HepG2 (cell line): ENCODE data around the gene EOMES. TPM values are rescaled to one million over a fixed set of nuclear protein-coding genes. Genes with fewer than 3 reads are reported as not detected.

ENCODE experiments used
- ATAC-seq: fragments of 200-7000 bp; cut with Tn5 transposase; 3 replicates; pipeline ENCODE4 v1.9.1; 2020; ENCODE audit warnings: mild to moderate bottlenecking, moderate library complexity
- BruUV-seq: library from RNA; stranded (reverse); fragments of 400-500 nt; replicated peaks from 2 replicates; lab custom pipeline; 2021; lab: Mats Ljungman, UMichigan
- CTCF ChIA-PET: fragments of 300-600 bp; formaldehyde crosslinking; extraction: SDS; loops from one replicate; lab custom pipeline; 2021; ENCODE audit warnings: low total read pairs, inconsistent platforms, low intra/inter-chr PET ratio; lab: Yijun Ruan, JAX
- POLR2A ChIA-PET: fragments of 350-600 bp; sonication (Branson Sonifier 250); formaldehyde crosslinking; loops from one replicate; lab custom pipeline; 2020; ENCODE audit warnings: antibody characterized with exemption, inconsistent platforms; lab: Yijun Ruan, JAX
- DNase-seq: peaks from one replicate; pipeline ENCODE4 v3.0.0-alpha.2; 2015; ENCODE audit warnings: low spot score
- FAIRE-seq: peaks from 3 replicates; lab custom pipeline; 2011; peaks lifted over from hg19 to GRCh38; lab: Jason Lieb, UNC
- H2AFZ ChIP-seq: one replicate; pipeline ENCODE4 v1.6.1; 2011; ENCODE audit warnings: low read length, inconsistent platforms
- H3K27ac ChIP-seq: fragments of 300-600 bp; 3 replicates; pipeline ENCODE4 v1.8.0; 2011; ENCODE audit warnings: mixed run types, mild to moderate bottlenecking, mixed read lengths, low read length, inconsistent platforms; ENCODE audit not compliant: insufficient read depth; ENCODE audit errors: extremely low read length
- H3K27me3 ChIP-seq, 2 experiments: fragments of 200-600 bp in 1 of 2; 2 replicates in 1 of 2; 3 replicates in 1 of 2; pipeline versions ENCODE4 v1.6.0 to v1.8.0; 2011; ENCODE audit warnings: low read length in 2 of 2, mild to moderate bottlenecking in 2 of 2, moderate library complexity in 2 of 2, inconsistent platforms in 1 of 2; ENCODE audit not compliant: insufficient read depth in 2 of 2, control insufficient read depth in 1 of 2
- H3K36me3 ChIP-seq, 2 experiments: fragments of 200-600 bp in 1 of 2; replicated peaks in 1 of 2; 2 replicates in 1 of 2; 3 replicates in 1 of 2; pipeline versions ENCODE4 v1.5.1 to v1.8.0; 2011; ENCODE audit warnings: low read length in 2 of 2, inconsistent platforms in 1 of 2; ENCODE audit not compliant: insufficient read depth in 2 of 2, control insufficient read depth in 1 of 2
- H3K4me1 ChIP-seq: 2 replicates; pipeline ENCODE4 v1.5.1; 2012; ENCODE audit warnings: low read length, inconsistent platforms; ENCODE audit not compliant: insufficient read depth
- H3K4me2 ChIP-seq: 2 replicates; pipeline ENCODE4 v1.6.0; 2011; ENCODE audit warnings: low read depth, low read length, inconsistent platforms
- H3K4me3 ChIP-seq, 3 experiments: fragments of 200-600 bp in 1 of 3; sonication (generic), shearing (Covaris generic) in 1 of 3; replicated peaks in 1 of 3; 2 replicates each; pipeline ENCODE4 v1.5.1; 2011 to 2016; ENCODE audit warnings: low read length in 3 of 3, inconsistent platforms in 2 of 3, low read depth in 2 of 3, mild to moderate bottlenecking in 2 of 3, control low read depth in 1 of 3, mixed read lengths in 1 of 3; ENCODE audit not compliant: insufficient read depth in 1 of 3
- H3K79me2 ChIP-seq: one replicate; pipeline ENCODE4 v1.6.1; 2011; ENCODE audit warnings: low read length, inconsistent platforms; ENCODE audit not compliant: insufficient read depth
- H3K9ac ChIP-seq: 2 replicates; pipeline ENCODE4 v1.6.0; 2011; ENCODE audit warnings: mild to moderate bottlenecking, low read depth, low read length, inconsistent platforms; ENCODE audit not compliant: insufficient read depth
- H3K9me3 ChIP-seq: 2 replicates; pipeline ENCODE4 v1.5.1; 2012; ENCODE audit warnings: mild to moderate bottlenecking, low read length
- H4K20me1 ChIP-seq: 2 replicates; pipeline ENCODE4 v1.6.0; 2011; ENCODE audit warnings: inconsistent platforms, mild to moderate bottlenecking, low read length, moderate library complexity; ENCODE audit not compliant: insufficient read depth
- ATF3 ChIP-seq: sonication (generic); formaldehyde crosslinking; IDR thresholded peaks from 2 replicates; pipeline ENCODE4 v1.4.0; 2020; ENCODE audit warnings: missing genetic modification reagents
- ATRX ChIP-seq: sonication (generic); formaldehyde crosslinking; IDR thresholded peaks from 2 replicates; pipeline ENCODE4 v1.4.0; 2020; ENCODE audit warnings: missing genetic modification reagents, borderline replicate concordance
- CAMTA2 ChIP-seq: sonication (generic); formaldehyde crosslinking; IDR thresholded peaks from 2 replicates; pipeline ENCODE4 v1.4.0; 2020; ENCODE audit warnings: mild to moderate bottlenecking, missing genetic modification reagents, borderline replicate concordance
- CHCHD3 ChIP-seq: sonication (generic); formaldehyde crosslinking; IDR thresholded peaks from 2 replicates; pipeline ENCODE4 v1.8.0; 2022; ENCODE audit warnings: mild to moderate bottlenecking, missing genetic modification reagents, moderate library complexity
- KAT7 ChIP-seq: IDR thresholded peaks from 2 replicates; pipeline ENCODE4 v1.6.1; 2018; ENCODE audit warnings: borderline replicate concordance, missing compliant biosample characterization
- KLF12 ChIP-seq: sonication (generic); formaldehyde crosslinking; IDR thresholded peaks from 2 replicates; pipeline ENCODE4 v1.4.0; 2020; ENCODE audit warnings: missing genetic modification reagents, borderline replicate concordance
- MYC ChIP-seq: sonication (generic); formaldehyde crosslinking; IDR thresholded peaks from 2 replicates; pipeline ENCODE4 v1.9.0; 2021; ENCODE audit warnings: missing genetic modification reagents, borderline replicate concordance
- NR0B2 ChIP-seq: sonication (generic); formaldehyde crosslinking; IDR thresholded peaks from 2 replicates; pipeline ENCODE4 v1.4.0; 2020; ENCODE audit warnings: mild to moderate bottlenecking, missing genetic modification reagents
- TAF1 ChIP-seq: sonication (generic); formaldehyde crosslinking; IDR thresholded peaks from 2 replicates; pipeline ENCODE4 v1.4.0; 2020; ENCODE audit warnings: missing genetic modification reagents
- ZBTB40 ChIP-seq, 2 experiments: fragments of 450-650 bp in 1 of 2; sonication (generic) in 1 of 2; formaldehyde crosslinking in 1 of 2; IDR thresholded peaks; 2 replicates each; pipeline versions ENCODE4 v1.6.1 to v1.8.0; 2016 to 2022; ENCODE audit warnings: antibody characterized with exemption in 1 of 2, mild to moderate bottlenecking in 1 of 2, missing genetic modification reagents in 1 of 2
- ZNF597 ChIP-seq: sonication (generic); formaldehyde crosslinking; IDR thresholded peaks from 2 replicates; pipeline ENCODE4 v1.5.0; 2020; ENCODE audit warnings: missing genetic modification reagents
- ZNF691 ChIP-seq: sonication (generic); formaldehyde crosslinking; IDR thresholded peaks from 2 replicates; pipeline ENCODE4 v1.4.0; 2020; ENCODE audit warnings: missing genetic modification reagents, low read depth, mild to moderate bottlenecking, borderline replicate concordance
- WGBS: methylation state at CpG from one replicate; pipeline ENCODE4 v1.1.6; 2017; ENCODE audit warnings: low lambda C conversion rate; 5-methylcytosine and 5-hydroxymethylcytosine counted together
- in situ Hi-C: cut with HindIII; loops from 2 replicates; pipeline ENCODE4 v1.10.0; 2017; ENCODE audit warnings: low pct_unique_long_range_greater_than_20kb; ENCODE audit not compliant: extremely low pct_ligation_motif_present
- intact Hi-C: fragments of 100-400 bp; cut with micrococcal nuclease; formaldehyde crosslinking; loops from one replicate; pipeline ENCODE4 v1.10.0; 2022; ENCODE audit not compliant: unreplicated experiment
- polyA plus RNA-seq, 8 experiments: library from polyadenylated mRNA; depleted of rRNA in 3 of 8; stranded (reverse) in 7 of 8; unstranded in 1 of 8; fragments of >200 nt; fragmentation: Illumina TruSeq in 4 of 8; extraction: Trizol in 4 of 8; gene quantifications; 2 replicates each; pipeline versions ENCODE4 v1.2.1 to v1.2.3, GENCODE V29; 2011 to 2016; ENCODE audit warnings: low read depth in 4 of 8, missing spikeins in 1 of 8, mixed read lengths in 1 of 8; ENCODE audit not compliant: insufficient read depth in 1 of 8
- total RNA-seq, 5 experiments: library from RNA; depleted of rRNA; stranded (reverse); fragments of >200 nt; fragmentation: Illumina TruSeq; extraction: Trizol; gene quantifications; 2 replicates each; pipeline ENCODE4 v1.2.3, GENCODE V29; 2016; ENCODE audit warnings: low read depth in 1 of 5

Gene EOMES
- total and polyA plus RNA-seq, 2 of the 13 experiments (the other 11 are each of a cell fraction or from before 2014, with no cell fraction given): 0.11 to 0.12 TPM

- in situ Hi-C loops (no loop called here), intact Hi-C loops (no loop called here)
- WGBS: 0% methylated on average over 2 of the region's 2 CpGs
- H4K20me1 ChIP-seq: no peaks in the 10 kb centered on the region
- no peaks in the 10 kb centered on the region for H3K36me3 ChIP-seq
- no peak overlapping the region for H3K27ac ChIP-seq
- no peaks in the 10 kb centered on the region for H3K79me2 ChIP-seq
- H2AFZ ChIP-seq: no peak overlapping the region
- FAIRE-seq (no peak), DNase-seq (no peak), ATAC-seq (no peak)
- ChIA-PET CTCF (no interaction called here), POLR2A (no interaction called here)
- H3K4me1 ChIP-seq: no peaks in the 10 kb centered on the region
- H3K9ac ChIP-seq: no peak overlapping the region
- no peak overlapping the region for H3K4me2 ChIP-seq
- no TSS peak for BruUV-seq
- H3K4me3 ChIP-seq: no peak overlapping the region
- H3K27me3 ChIP-seq: no peaks in the 10 kb centered on the region; a peak in 1 of 5 replicates
- no peaks in the 10 kb centered on the region for H3K9me3 ChIP-seq
- no peak for TF ChIP-seq ZNF597 (CRISPR knock-in tag)
- TF ChIP-seq KLF12 (CRISPR knock-in tag): no peak
- TF ChIP-seq CHCHD3 (CRISPR knock-in tag): no peak
- no peak for TF ChIP-seq NR0B2 (CRISPR knock-in tag)
- no peak for TF ChIP-seq ZNF691 (CRISPR knock-in tag)
- TF ChIP-seq KAT7: no peak
- TF ChIP-seq CAMTA2 (CRISPR knock-in tag): no peak
- no peak for TF ChIP-seq ZBTB40 (IDR thresholded peaks at IDR 0.05)
- TF ChIP-seq ZBTB40 (CRISPR knock-in tag; IDR thresholded peaks at IDR 0.05): no peak
- TF ChIP-seq ATRX: no peak
- TF ChIP-seq TAF1 (CRISPR knock-in tag): no peak
- no peak for TF ChIP-seq MYC (CRISPR knock-in tag)
- no peak for TF ChIP-seq ATF3 (CRISPR knock-in tag)
Observed at GRCh38 chr3:27756877-27757276, 34.8 kb upstream of the EOMES start.
